ENCODE measurements around the gene RPS6KA5. TPM values are rescaled to one million over a fixed set of nuclear protein-coding genes. Genes with fewer than 3 reads are reported as not detected.
A peak's percentile ranks its signal among the peaks of the same experiment; 100 is the strongest.
"Not testable (repeated sequence)": the region's sequence is repeated elsewhere in the genome, so short reads cannot be mapped to it uniquely, and the experiment has no call there.

The RPS6KA5 gene
- polyA plus RNA-seq, 5 donors, result 3.2 to 10.2 (median 8.8) TPM

- no peak for DNase-seq
These were observed 120.0 kb downstream of the RPS6KA5 start for GRCh38 chr14:90940318-90940962.

DNA sequence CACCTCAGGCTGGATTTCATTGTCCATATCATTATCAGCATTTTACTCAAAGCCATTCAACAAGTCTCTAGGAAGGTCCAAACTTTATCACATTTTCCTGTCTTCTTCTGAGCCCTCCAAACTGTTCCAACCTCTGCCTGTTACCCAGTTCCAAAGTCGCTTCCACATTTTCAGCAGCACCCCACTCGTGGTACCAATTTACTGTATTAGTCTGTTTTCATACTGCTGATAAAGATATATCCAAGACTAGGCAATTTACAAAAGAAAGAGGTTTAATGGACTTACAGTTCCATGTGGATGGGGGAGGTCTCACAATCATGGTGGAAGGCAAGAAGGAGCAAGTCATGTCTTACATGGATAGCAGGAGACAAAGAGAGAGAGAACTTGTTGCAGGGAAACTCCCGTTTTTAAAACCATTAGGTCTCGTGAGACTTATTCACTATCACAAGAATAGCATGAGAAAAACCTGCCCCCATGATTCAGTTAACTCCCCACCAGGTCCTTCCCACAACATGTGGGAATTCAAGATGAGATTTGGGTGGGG is 121.1 kb downstream of the RPS6KA5 start:
- DNase-seq, result not testable (repeated sequence)

DNA sequence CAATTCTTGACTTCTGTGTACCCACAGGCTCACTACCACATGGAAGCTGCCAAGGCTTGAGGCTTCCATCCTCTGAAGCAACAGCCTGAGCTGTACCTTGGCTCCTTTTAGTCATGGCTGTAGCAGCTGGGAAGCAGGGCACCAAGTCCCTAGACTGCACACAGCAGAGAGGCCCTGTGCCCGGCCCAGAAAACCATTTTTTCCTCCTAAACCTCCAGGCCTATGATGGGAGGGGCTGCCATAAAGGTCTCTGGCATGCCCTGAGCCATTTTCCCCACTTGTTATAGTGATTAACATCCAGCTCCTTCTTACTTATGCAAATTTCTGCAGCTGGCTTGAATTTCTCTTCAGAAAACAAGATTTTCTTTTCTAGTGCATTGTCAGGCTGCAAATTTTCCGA is 121.8 kb downstream of the RPS6KA5 start:
- DNase-seq, result no peak

DNA sequence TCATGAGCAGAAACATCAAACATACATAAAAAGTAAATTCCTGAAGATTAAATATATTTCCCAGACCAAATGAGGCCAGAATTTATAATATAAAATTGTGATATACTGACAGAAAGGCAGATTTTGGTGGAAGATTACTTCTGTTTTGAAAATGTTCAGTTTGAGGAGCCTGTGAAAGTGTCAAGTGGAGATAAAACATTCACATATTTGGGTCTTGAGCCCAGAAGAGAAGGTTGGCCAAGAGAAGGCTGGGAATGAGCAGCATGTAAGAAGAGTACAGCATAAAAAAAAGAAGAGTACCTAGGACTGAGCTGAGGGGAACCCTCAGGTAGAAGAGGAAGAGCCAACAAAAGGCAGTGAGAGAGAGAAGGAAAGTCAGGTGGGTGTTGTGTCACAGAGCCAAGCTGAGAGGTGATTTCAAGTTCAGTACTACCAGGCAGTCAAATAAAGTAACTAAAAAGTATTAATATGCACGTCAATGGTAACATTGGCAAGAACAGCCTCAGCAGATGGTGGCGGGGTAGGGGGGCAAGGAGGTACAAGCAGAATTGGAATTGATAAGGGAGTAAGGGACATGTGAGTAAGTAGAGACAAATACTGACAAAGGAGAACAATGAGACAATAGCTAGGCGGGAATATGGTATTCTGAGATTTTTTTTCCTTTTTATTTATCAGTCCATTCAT is 123.5 kb downstream of the RPS6KA5 start:
- no peak for DNase-seq

GRCh38 chr14:90924621-90925340 is 135.7 kb downstream of the RPS6KA5 start:
- peak; percentile 45 to 55 for DNase-seq

DNA sequence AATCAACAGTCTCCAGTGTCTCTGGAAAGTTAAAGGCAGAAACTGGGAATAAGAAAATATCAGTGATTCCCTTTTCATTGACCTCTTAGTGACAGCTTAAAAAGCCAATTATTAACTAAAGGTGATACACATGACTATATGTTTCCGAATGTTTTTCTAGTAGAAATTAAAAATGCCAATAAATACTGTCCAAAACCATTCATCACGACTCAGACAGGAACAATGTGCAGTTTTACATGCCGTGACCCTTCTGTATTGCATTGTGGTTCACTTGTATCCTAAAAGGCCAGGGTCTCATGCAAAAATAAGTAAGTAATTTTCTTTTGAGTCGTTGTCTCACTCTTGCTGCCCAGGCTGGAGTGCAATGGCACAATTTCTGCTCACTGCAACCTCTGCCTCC is 138.3 kb downstream of the RPS6KA5 start:
- DNase-seq, result no peak

DNA sequence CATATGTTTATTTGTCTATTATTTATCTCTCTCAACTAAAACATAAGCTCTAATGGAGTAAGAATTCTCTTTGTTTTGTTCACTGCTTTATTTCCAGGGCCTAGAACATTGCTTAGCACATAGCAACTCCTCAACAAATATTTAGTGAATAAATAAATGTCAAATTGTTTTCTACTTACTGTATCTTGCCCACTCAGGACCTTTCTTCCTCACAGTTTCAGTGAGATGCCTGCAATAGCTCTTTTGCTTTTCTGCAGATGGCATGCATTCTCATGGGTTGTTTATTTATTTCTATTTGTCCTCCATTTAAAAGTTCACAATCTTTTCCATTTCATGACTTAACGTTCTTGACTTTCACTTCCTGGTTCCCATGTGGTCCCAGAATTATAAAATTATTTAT is 149.3 kb downstream of the RPS6KA5 start:
- no peak for DNase-seq

GRCh38 chr14:90907178-90907577 is 153.3 kb downstream of the RPS6KA5 start:
- DNase-seq, result no peak

- no peak for DNase-seq
These were observed 154.9 kb downstream of the RPS6KA5 start for GRCh38 chr14:90905531-90905930.

DNA sequence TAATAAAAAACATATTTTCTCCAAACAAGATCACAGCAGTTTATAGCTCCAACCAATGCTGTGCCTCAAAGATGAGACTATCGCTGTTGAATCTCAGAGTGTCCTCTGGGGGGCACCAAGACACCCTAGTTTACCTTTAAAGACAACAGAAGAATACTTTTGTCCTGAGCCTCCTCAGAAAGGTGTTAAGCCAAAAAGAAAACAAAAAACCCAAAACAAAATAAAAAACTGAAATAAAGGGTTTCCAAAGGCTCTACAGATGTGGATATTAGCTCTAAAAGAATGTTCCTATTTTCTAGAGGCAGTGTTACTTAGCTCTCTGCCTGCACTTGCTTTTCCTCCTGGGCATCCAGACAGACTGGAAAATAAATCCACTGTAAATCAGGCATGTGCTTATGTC is 157.3 kb downstream of the RPS6KA5 start:
- DNase-seq, result peak; percentile 30 to 51

DNA sequence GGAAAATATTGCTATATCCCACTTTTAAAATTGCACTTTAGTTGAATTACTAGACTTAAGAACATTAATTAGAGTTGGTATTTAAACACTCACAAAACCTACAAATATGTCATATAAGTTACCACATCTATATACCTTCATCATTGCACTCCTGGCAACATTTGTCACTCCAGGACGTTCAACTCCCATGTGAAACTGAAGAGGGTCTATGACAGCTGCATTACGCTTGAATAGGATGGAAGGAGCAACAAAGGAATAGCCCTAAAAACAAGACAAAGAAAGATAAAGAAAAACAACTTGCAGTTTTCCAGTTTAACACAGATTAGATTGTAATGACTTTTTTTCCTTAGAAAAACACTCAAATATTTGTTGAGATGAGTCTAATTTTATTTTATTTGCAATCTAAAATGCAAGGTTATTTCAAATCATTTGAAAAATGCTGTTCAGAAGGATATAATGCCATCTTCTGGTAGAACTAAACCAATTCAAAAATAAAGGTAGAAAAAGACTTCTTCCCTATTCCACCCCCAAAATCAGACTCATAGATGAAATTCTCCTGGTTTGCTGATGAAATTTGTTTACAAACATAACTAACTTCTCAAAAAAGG is 159.9 kb downstream of the RPS6KA5 start:
- DNase-seq, result no peak

- no peak for DNase-seq
These were observed 163.4 kb downstream of the RPS6KA5 start for GRCh38 chr14:90897022-90897421.

- no peak for DNase-seq
These were observed 166.2 kb downstream of the RPS6KA5 start for GRCh38 chr14:90894241-90894640.

- no peak for DNase-seq
These were observed 166.9 kb downstream of the RPS6KA5 start for GRCh38 chr14:90893510-90893909.

DNA sequence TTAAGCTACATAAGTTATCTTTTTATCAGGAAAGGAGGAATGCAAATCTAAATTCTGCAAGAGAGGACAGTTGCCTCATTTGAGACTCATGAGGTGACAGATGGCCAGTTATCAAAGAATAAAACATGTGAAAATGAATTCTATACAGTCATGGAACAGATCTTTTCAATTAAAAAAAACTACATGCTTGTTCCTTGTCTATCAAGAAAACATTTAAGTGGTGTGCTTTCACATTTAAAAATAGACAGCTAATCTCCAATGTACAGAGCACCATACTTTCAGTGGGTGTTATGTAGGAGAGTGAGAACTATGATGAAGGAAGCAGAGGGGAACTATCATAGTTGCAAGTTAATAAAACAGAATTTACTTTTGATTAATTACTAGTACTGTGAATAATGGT is 167.5 kb downstream of the RPS6KA5 start:
- no peak for DNase-seq

DNA sequence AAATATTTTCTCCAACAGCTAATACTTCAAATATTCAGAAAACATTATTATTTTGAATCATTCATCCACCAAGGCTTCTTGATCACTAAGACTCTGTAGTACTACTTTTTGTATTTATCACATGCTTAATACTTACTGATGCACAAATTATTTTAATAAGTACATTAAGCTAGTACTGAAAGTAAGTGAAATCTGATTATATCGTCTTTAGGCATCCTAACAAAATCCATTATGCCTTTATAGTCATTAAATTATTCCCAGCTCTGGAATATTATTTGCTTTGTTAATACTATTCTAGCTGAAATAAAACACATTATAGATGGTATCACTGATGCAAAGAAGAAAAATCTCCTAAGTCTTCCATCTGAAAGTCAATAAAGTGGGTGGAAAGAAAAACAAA is 169.1 kb downstream of the RPS6KA5 start:
- no peak for DNase-seq

DNA sequence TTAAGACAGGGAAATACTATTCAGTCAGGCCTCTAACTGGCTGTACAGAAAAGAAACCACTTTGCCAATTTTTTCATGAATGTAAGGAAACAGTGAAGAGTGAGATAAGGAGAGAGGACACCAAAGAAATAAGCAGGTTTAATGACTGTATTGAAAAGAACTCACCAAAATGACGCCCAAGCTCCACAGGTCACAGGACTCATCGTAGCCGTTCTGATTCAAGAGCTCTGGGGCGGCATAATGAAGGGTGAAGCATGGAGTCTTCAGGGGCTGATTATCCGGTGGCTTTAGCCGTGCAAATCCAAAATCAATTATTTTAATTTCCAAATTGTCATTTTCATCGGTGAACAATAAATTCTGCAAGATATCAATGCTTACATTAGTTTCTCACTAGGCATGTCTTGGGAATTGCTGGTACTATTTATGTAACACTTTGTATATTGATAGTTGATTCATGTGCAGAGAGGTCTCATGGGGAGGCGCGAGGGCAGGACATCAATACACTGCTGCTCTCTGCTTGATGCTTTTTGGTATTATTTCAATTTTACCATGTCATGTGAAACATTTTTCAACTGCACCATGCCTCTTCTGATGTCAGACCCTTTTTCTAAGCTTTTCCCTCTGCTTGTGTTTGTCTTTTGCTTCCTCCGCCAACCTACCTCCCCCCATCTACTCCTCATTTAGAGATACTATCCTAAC is 170.0 kb downstream of the RPS6KA5 start:
- DNase-seq, result no peak

GRCh38 chr14:90886297-90886815 is 174.1 kb downstream of the RPS6KA5 start:
- no peak for DNase-seq

DNA sequence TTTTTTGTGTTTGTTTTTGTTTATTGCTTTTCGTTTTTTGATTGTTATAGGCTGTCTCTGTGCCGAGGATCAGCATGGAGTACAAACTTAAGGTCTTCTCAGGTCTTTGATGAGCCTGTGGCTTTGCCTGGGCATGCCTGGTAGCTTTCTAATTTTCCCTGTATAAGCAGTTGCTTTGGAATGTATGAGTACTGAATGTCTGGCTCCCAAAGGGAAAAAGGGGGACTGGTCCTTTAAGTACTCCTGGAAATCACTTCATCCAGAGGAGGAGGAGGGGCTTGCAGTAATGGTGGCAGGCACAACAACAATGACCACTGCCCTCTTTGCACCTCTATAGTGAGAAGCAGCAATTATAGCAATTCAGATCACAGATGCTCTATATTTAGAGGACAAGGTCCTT is 176.7 kb downstream of the RPS6KA5 start:
- no peak for DNase-seq

DNA sequence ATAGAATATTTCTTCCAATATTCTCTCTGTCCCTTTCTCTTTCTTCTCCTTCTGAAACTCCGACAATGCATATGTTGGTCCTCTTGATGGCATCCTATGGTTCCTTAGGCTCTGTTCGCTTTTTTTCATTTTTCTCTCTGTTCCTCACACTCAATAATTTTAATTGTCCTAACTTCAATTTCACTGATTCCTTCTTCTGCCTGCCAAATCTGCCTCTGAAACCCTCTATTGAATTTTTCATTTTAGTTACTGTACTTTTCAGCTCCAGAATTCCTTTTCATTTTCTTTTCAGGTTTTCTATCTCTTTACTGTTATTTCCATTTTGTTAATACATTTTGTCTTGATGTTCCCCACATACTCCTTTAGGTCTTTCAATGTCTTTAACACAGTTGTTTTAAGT is 177.2 kb downstream of the RPS6KA5 start:
- DNase-seq, result no peak

- DNase-seq, result no peak
These were observed 180.2 kb downstream of the RPS6KA5 start for GRCh38 chr14:90880282-90880681.

Measured in right lung (tissue), 5 donors.